Measurements from ENCODE around the gene ZNF652. TPM values are rescaled to one million over a fixed set of nuclear protein-coding genes. Genes with fewer than 3 reads are reported as not detected.
A peak's percentile ranks its signal among the peaks of the same experiment; 100 is the strongest.

The ZNF652 gene
- total and polyA plus RNA-seq, 2 donors (not counting 1 experiment from before 2014, with no cell fraction given) = 7.8 to 10.2 TPM

- H3K27me3 ChIP-seq (ENCODE audit: control insufficient read depth, insufficient read depth, low read length) = no peaks in the 10 kb centered on the region
- no peaks in the 10 kb centered on the region for H3K36me3 ChIP-seq (ENCODE audit: control insufficient read depth, insufficient read depth, low read length)
- H4K20me1 ChIP-seq (ENCODE audit: control insufficient read depth, extremely low read depth, insufficient read depth, low read length) = no peaks in the 10 kb centered on the region
- no peak overlapping the region for H2AFZ ChIP-seq (ENCODE audit: low read length)
- H3K9me3 ChIP-seq (ENCODE audit: control insufficient read depth, insufficient read depth, low read depth, low read length) = no peaks in the 10 kb centered on the region
- DNase-seq (ENCODE audit: low read depth in 2 of 2) = peak in 1 of 2 donors; percentile 89
- TF ChIP-seq CTCF (conservative IDR thresholded peaks at IDR 0.05 in 1 of 2, IDR thresholded peaks at IDR 0.05 in 1 of 2; ENCODE audit: low read depth in 1 of 2, low read length in 2 of 2) (no peak), EZH2 (IDR thresholded peaks at IDR 0.05; ENCODE audit: low read length, missing control alignments) (no peak)
- H3K9ac ChIP-seq (ENCODE audit: insufficient read depth, low read length) = no peak overlapping the region
- no peaks in the 10 kb centered on the region for H3K79me2 ChIP-seq (ENCODE audit: control insufficient read depth, insufficient read depth, low read length)
- H3K27ac ChIP-seq (ENCODE audit: insufficient read depth, low read length) = no peak overlapping the region
- peak overlapping the region in 2 of 4 experiments; percentile 18 to 55 for H3K4me3 ChIP-seq (replicated peaks in 1 of 4; ENCODE audit: control extremely low read depth in 1 of 4, insufficient read depth in 1 of 4, low read depth in 3 of 4, low read length in 4 of 4)
- H3K4me1 ChIP-seq (ENCODE audit: control insufficient read depth, extremely low read depth, insufficient read depth, low read length) = no peaks in the 10 kb centered on the region
- H3K4me2 ChIP-seq (ENCODE audit: extremely low read depth, insufficient read depth, low read length) = no peak overlapping the region
These were observed 101.2 kb downstream of the ZNF652 start for GRCh38 chr17:49260817-49261291.

- peak overlapping the region; percentile 24 to 55 (median 32) for H3K4me3 ChIP-seq (replicated peaks in 1 of 4; ENCODE audit: control extremely low read depth in 1 of 4, insufficient read depth in 1 of 4, low read depth in 3 of 4, low read length in 4 of 4)
- peak overlapping the region; percentile 57 for H3K9ac ChIP-seq (ENCODE audit: insufficient read depth, low read length)
- no peaks in the 10 kb centered on the region for H3K27me3 ChIP-seq (ENCODE audit: control insufficient read depth, insufficient read depth, low read length)
- no peaks in the 10 kb centered on the region for H3K4me1 ChIP-seq (ENCODE audit: control insufficient read depth, extremely low read depth, insufficient read depth, low read length)
- no peaks in the 10 kb centered on the region for H3K9me3 ChIP-seq (ENCODE audit: control insufficient read depth, insufficient read depth, low read depth, low read length)
- H3K36me3 ChIP-seq (ENCODE audit: control insufficient read depth, insufficient read depth, low read length) = no peaks in the 10 kb centered on the region
- H3K27ac ChIP-seq (ENCODE audit: insufficient read depth, low read length) = peak overlapping the region; percentile 14
- no peaks in the 10 kb centered on the region for H3K79me2 ChIP-seq (ENCODE audit: control insufficient read depth, insufficient read depth, low read length)
- peak overlapping the region; percentile 79 for H2AFZ ChIP-seq (ENCODE audit: low read length)
- peak in 1 of 2 donors; percentile 3 for TF ChIP-seq CTCF (conservative IDR thresholded peaks at IDR 0.05 in 1 of 2, IDR thresholded peaks at IDR 0.05 in 1 of 2; ENCODE audit: low read depth in 1 of 2, low read length in 2 of 2)
- no peak for TF ChIP-seq EZH2 (IDR thresholded peaks at IDR 0.05; ENCODE audit: low read length, missing control alignments)
- DNase-seq (ENCODE audit: low read depth in 2 of 2) = peak; percentile 62 to 82
- H4K20me1 ChIP-seq (ENCODE audit: control insufficient read depth, extremely low read depth, insufficient read depth, low read length) = no peaks in the 10 kb centered on the region
- H3K4me2 ChIP-seq (ENCODE audit: extremely low read depth, insufficient read depth, low read length) = peak overlapping the region; percentile 72
These were observed 101.8 kb downstream of the ZNF652 start for GRCh38 chr17:49260011-49260816.

GRCh38 chr17:49259663-49260010, 102.4 kb downstream of the ZNF652 start:
- H3K4me1 ChIP-seq (ENCODE audit: control insufficient read depth, extremely low read depth, insufficient read depth, low read length) = no peaks in the 10 kb centered on the region
- H3K4me2 ChIP-seq (ENCODE audit: extremely low read depth, insufficient read depth, low read length) = peak overlapping the region; percentile 72
- H3K9me3 ChIP-seq (ENCODE audit: control insufficient read depth, insufficient read depth, low read depth, low read length) = no peaks in the 10 kb centered on the region
- H2AFZ ChIP-seq (ENCODE audit: low read length) = peak overlapping the region; percentile 79
- no peaks in the 10 kb centered on the region for H3K27me3 ChIP-seq (ENCODE audit: control insufficient read depth, insufficient read depth, low read length)
- no peak overlapping the region for H3K9ac ChIP-seq (ENCODE audit: insufficient read depth, low read length)
- TF ChIP-seq EZH2 (IDR thresholded peaks at IDR 0.05; ENCODE audit: low read length, missing control alignments) (no peak), CTCF (conservative IDR thresholded peaks at IDR 0.05 in 1 of 2, IDR thresholded peaks at IDR 0.05 in 1 of 2; ENCODE audit: low read depth in 1 of 2, low read length in 2 of 2) (no peak)
- DNase-seq (ENCODE audit: low read depth in 2 of 2) = no peak
- no peaks in the 10 kb centered on the region for H3K36me3 ChIP-seq (ENCODE audit: control insufficient read depth, insufficient read depth, low read length)
- no peaks in the 10 kb centered on the region for H3K79me2 ChIP-seq (ENCODE audit: control insufficient read depth, insufficient read depth, low read length)
- H4K20me1 ChIP-seq (ENCODE audit: control insufficient read depth, extremely low read depth, insufficient read depth, low read length) = no peaks in the 10 kb centered on the region
- H3K4me3 ChIP-seq (replicated peaks in 1 of 4; ENCODE audit: control extremely low read depth in 1 of 4, insufficient read depth in 1 of 4, low read depth in 3 of 4, low read length in 4 of 4) = peak overlapping the region; percentile 24 to 55 (median 32)
- no peak overlapping the region for H3K27ac ChIP-seq (ENCODE audit: insufficient read depth, low read length)
